ENCODE results near the gene PHLDB1. TPM values are rescaled to one million over a fixed set of nuclear protein-coding genes. Genes with fewer than 3 reads are reported as not detected.

Gene PHLDB1
- total and polyA plus RNA-seq, 2 of the 8 experiments (the other 6 are each of a cell fraction or from before 2014, with no cell fraction given): 53.9 to 74.8 TPM

- TF ChIP-seq, protein P1, sequence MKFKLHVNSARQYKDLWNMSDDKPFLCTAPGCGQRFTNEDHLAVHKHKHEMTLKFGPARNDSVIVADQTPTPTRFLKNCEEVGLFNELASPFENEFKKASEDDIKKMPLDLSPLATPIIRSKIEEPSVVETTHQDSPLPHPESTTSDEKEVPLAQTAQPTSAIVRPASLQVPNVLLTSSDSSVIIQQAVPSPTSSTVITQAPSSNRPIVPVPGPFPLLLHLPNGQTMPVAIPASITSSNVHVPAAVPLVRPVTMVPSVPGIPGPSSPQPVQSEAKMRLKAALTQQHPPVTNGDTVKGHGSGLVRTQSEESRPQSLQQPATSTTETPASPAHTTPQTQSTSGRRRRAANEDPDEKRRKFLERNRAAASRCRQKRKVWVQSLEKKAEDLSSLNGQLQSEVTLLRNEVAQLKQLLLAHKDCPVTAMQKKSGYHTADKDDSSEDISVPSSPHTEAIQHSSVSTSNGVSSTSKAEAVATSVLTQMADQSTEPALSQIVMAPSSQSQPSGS (IDR thresholded peaks at IDR 0.05; ENCODE audit: low read length): no peak
- TF ChIP-seq TAF7 (optimal IDR thresholded peaks at IDR 0.05; ENCODE audit: borderline replicate concordance, low read depth, low read length): peak; percentile 63
- peak; percentile 56 for TF ChIP-seq ASH2L (IDR thresholded peaks at IDR 0.05; ENCODE audit: low read length)
- TF ChIP-seq POLR2A (IDR thresholded peaks at IDR 0.05; ENCODE audit: control extremely low read depth in 1 of 2, low read depth in 2 of 2, low read length in 2 of 2): peak in 1 of 2 experiments; percentile 34; a peak in 1 of 3 replicates
- peak; percentile 51 for TF ChIP-seq TAF1 (IDR thresholded peaks at IDR 0.05; ENCODE audit: low read depth, low read length)
- TF ChIP-seq EP300 (IDR thresholded peaks at IDR 0.05; ENCODE audit: borderline replicate concordance in 1 of 2, low read depth in 2 of 2, low read length in 2 of 2): peak in 1 of 2 experiments; percentile 20; a peak in 1 of 3 replicates
- TF ChIP-seq FOSL1 (IDR thresholded peaks at IDR 0.05; ENCODE audit: insufficient read depth, low read depth, low read length): no peak
- peak; percentile 28; the same call in 1 of the 2 replicates for TF ChIP-seq E2F6 (IDR thresholded peaks at IDR 0.05)
- peak; percentile 87 for TF ChIP-seq PHF8 (conservative IDR thresholded peaks at IDR 0.05; ENCODE audit: low read depth, low read length)
- TF ChIP-seq BCL11A (IDR thresholded peaks at IDR 0.05; ENCODE audit: low read depth in 2 of 2, low read length in 2 of 2): no peak
- 0 out of 2 replicates have a peak, but pooled peaks have one; percentile 48 for TF ChIP-seq RXRA (IDR thresholded peaks at IDR 0.05; ENCODE audit: insufficient read depth, low read depth, low read length)
- peak; percentile 97 for TF ChIP-seq KDM1A (IDR thresholded peaks at IDR 0.05; ENCODE audit: borderline replicate concordance, low read length)
These were observed 13.8 kb downstream of the PHLDB1 start (continued) for GRCh38 chr11:118621071-118621783.

Measured in H1 (cell line).